HCT116 (cell line): ENCODE results near the gene RRBP1.

Source experiments
- ATF3 ChIP-seq: IDR thresholded peaks from 2 replicates; pipeline ENCODE4 v1.6.1; 2012
- EZH2 ChIP-seq: fragments of 200-600 bp; sonication (generic); IDR thresholded peaks from 2 replicates; pipeline ENCODE4 v1.6.1; 2017; ENCODE audit warnings: antibody characterized with exemption, mixed run types
- POLR2A ChIP-seq: IDR thresholded peaks from 2 replicates; pipeline ENCODE4 v1.7.0; 2011; ENCODE audit warnings: borderline replicate concordance; ENCODE audit not compliant: insufficient read depth, insufficient read length; ENCODE audit errors: extremely low read depth
- SIN3A ChIP-seq: IDR thresholded peaks from 2 replicates; pipeline ENCODE4 v1.6.1; 2012; ENCODE audit warnings: low read depth
- SP1 ChIP-seq: IDR thresholded peaks from 2 replicates; pipeline ENCODE4 v1.6.1; 2012; ENCODE audit warnings: low read depth
- YY1 ChIP-seq: IDR thresholded peaks from 2 replicates; pipeline ENCODE4 v1.6.1; 2011; ENCODE audit warnings: low read length, low read depth, moderate library complexity, mild to moderate bottlenecking; ENCODE audit not compliant: insufficient replicate concordance; ENCODE audit errors: extremely low read depth
- ZNF274 ChIP-seq: fragments of 200-500 bp; sonication (Bioruptor generic); IDR thresholded peaks from 2 replicates; pipeline ENCODE4 v1.6.1; 2014; ENCODE audit warnings: mild to moderate bottlenecking, low read depth, low read length, inconsistent platforms
- TF ChIP-seq, protein P1 (sequence below), 3 experiments: fragments of 200-600 bp in 1 of 3; sonication (generic) in 1 of 3; IDR thresholded peaks in 2 of 3; conservative IDR thresholded peaks in 1 of 3; 2 replicates each; pipeline ENCODE4 v1.5.1; 2012 to 2017; ENCODE audit warnings: low read depth in 2 of 3, low read length in 2 of 3, antibody characterized with exemption in 1 of 3, borderline replicate concordance in 1 of 3, control low read depth in 1 of 3, mild to moderate bottlenecking in 1 of 3, mixed read lengths in 1 of 3, mixed run types in 1 of 3, moderate library complexity in 1 of 3; ENCODE audit not compliant: insufficient read depth in 1 of 3

DNA sequence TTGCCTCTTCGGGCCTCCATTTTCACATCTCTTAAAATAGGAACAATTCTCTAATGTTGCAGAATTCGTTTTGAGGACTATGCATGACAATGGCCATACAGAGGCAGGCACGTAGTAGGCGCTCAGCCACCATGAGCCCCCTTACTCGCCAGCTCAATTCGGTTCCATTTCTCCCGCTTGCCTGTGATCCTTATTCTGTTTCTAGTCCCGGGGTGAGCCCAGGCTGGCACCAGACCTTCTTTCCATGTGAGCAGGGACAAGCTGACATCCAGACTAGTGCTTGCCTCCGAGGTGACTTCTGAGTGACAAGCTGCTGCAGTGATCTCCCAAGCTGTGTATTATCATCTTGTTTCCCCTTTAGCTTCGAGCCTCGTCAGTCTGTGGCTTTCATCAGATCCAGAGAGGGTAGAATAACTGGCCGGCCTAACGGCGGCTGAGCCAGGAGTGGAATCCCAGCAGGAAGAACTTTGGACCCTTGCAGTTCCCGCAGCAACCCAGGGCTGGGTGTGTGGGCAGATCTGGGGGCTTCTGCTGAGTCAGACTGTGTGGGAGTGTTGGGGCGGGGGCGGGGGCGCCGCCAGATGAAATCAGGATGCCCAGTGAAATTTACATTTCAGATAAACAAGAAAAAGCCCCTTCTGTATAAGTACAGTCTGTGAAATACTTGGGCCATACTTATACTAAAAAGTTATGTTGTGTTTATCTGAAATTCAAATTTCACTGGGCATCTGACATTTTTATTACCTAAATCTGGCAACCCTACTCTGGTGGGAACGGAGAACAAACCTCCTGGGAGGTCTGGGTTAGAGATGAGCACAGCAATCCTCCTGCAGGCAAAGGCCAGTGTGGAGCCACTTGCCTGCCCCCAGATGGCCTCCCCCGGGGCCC, 28.6 kb upstream of the RRBP1 start:
- TF ChIP-seq ZNF274 (no peak), ATF3 (no peak), YY1 (no peak), SIN3A (no peak), POLR2A (no peak), SP1 (no peak), EZH2 (no peak)
- TF ChIP-seq, protein P1, sequence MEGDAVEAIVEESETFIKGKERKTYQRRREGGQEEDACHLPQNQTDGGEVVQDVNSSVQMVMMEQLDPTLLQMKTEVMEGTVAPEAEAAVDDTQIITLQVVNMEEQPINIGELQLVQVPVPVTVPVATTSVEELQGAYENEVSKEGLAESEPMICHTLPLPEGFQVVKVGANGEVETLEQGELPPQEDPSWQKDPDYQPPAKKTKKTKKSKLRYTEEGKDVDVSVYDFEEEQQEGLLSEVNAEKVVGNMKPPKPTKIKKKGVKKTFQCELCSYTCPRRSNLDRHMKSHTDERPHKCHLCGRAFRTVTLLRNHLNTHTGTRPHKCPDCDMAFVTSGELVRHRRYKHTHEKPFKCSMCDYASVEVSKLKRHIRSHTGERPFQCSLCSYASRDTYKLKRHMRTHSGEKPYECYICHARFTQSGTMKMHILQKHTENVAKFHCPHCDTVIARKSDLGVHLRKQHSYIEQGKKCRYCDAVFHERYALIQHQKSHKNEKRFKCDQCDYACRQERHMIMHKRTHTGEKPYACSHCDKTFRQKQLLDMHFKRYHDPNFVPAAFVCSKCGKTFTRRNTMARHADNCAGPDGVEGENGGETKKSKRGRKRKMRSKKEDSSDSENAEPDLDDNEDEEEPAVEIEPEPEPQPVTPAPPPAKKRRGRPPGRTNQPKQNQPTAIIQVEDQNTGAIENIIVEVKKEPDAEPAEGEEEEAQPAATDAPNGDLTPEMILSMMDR (IDR thresholded peaks at IDR 0.05 in 2 of 3, conservative IDR thresholded peaks at IDR 0.05 in 1 of 3; ENCODE audit: borderline replicate concordance in 1 of 3, insufficient read depth in 1 of 3, low read depth in 2 of 3, low read length in 2 of 3) = no peak
